Activated CD8-positive, alpha-beta memory T cell treated with anti-CD3 and anti-CD28 coated beads for 4 hours (primary cell): Measurements from ENCODE around the gene ETV6.

ENCODE experiments used
- DNase-seq, 2 donors: peaks; one replicate each; pipeline ENCODE4 v3.0.0-alpha.2; 2020; ENCODE audit warnings: low read depth in 2 of 2

The ETV6 gene

DNA sequence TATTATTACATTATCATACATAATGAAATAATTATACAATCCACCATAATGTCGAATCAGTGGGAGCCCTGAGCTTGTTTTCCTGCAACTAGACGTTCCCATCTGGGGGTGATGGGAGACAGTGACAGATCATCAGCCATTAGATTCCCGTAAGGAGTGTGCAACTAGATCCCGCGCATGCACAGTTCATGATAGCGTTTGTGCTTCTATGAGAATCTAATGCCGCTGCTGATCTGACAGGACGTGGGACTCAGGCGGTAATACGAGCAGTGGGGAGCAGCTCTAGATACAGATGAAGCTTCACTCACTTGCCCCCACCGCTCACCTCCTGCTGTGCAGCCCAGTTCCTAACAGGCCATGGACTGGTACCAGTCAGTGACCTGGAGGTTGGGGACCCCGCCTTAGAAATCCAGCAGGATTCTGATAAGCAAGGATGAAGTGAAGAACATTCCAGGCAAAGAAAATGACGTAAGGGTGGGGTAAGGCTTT, 204.6 kb downstream of the ETV6 start:
- no peak for DNase-seq

DNA sequence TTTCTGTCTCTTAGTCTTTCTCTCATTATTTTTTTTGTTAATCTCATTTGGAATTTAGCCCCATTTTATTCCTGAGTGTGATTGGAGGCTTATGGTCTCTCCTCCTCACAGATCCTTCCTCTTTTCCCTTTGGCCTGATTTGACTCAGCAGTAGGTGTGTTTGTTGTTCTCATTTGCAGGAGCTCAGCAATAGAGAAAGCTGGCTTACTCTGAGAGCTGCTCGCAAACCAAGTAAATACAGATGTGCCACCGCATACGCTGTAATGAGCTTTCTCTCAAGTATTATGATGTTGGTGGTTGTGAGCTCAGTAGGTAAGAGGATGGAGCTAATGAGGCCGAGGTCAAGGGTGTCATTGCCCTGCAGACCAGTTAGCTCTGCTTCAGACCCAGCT, 206.5 kb downstream of the ETV6 start:
- DNase-seq: no peak

DNA sequence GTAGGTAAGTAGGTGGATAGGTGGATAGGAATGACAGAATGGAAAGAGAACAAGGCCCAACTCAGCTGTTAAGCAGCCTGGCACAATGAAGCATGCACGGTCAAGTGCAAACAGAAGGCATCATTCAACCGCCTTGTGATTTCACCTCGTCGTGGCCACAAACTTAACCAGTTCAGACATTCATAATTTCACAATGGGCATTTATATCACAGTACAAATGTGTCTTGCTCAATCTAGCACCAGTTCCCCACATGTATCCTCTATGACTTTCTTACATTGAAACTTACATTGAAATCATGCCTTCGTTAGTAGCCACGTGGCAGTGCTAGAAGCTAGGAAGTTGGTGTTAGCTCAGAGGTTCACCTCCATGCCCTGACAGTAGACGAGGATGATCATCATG, 207.5 kb downstream of the ETV6 start:
- DNase-seq: no peak

DNA sequence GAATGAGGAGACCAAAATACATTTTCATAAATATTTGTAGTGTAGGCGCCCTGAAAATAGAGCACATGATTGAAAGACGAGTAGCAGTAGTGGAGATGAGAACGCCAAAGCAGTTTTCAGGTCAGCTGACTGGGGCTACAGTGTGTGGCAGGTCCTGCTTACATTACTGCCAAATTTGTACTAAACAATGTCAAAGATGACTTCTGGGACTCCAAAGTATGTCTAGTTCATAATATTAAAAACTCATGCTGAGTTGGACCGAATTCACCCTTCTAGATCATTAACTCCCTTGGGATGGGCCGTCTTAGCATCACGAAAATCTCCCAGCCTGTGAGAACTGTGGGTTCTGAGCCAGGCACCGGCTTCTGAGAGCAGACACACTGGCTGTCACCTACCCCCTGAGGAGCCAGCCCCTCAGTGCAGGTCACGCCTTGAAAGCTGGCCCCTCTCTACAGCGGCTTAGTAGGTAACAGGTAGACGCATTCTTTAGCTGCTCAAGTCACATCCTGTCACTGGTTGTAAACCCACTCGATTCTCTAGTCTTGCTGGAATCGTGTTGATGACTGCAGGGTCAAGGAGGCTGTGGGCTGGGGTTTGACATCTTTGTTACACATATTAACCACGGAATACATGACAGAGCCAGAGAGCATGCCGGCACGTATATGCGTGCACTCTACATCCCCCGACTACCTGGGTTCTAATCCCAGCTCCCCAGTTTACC, 210.4 kb downstream of the ETV6 start:
- no peak for DNase-seq

DNA sequence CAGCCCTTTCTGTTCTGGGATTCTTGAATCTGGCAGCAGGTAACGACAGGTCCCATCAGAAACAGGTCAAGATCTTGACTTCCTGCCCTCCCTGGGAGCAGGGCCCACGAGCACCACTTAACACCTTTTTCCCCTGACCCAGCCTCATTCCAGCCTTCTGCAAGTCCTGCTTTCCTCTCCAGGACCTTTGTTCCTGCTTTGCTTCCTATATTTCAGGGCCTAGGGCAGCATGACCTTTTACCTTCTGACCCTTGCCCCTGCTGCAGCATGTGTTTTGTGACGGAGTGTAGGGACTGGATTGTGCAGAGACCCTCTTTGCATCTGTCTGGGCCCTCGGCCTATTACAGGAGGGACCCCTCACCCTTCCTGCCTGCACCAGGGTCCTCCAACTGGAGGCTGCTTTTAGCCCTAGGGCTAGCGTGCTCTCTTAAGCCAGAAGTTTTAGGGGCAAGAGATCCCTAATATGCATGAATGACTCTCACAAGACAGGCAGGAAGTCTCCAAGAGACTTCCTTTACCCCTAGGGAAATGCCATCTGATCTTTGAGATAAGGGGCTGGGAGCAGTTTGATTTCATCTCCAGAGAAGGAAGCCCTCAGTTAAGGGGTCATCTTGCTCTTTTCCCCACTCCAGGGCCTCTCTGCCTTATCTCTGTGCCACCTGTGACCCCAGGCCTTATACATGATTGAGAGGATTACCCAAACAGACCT, 211.8 kb downstream of the ETV6 start:
- DNase-seq: no peak

DNA sequence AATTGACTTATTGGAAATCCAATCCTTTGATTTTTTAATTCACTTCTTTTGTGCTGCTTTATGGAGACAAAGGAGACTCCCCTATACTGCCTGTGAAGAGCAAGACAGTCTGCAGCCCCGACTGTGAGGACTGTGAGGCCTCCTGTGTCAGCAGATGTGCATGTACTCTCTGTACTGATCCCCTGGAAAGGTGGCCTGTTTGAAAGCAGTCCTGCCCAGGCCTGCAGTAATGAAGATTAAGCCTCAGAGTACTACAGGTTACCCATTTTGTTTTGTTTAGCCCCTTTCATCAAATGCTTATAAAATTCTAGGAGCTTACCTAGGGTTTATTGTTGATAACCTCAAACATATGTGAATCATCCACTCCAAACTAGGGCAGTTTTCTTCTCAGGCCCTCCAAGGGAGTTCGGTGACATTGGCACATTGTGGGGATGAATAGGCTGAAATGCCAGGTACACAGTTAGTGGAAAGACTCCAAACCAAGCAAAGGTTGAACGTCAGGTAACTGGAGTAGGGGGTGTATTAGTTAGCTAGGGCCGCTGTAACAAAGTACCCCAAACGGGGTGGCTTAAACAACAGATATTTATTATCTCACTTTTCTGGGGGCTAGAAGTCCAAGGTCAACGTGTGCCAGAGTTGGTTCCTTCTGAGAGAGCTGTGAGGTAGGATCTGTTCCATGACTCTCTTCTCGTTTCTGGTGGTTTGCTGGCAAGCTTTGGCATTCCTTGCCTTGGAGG, 212.6 kb downstream of the ETV6 start:
- DNase-seq: no peak

DNA sequence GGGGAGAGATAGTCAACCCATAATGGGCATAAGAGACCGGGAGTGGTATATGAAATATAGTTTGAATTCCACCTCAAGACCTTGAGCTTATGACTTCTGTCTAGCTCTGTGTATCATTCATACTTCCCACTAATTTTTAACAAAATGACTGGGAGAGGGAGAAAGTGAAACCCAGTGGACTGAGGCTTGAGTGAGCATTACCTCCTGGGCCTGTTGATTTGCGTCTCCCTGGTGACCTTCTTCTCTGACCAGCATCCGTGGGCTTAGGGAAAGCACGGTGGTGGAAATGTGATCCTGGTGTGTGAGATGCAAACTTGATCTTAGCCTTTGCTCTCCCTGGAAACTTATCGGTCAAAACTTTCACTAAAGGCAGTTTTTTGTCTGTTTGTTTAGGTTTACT, 213.3 kb downstream of the ETV6 start:
- no peak for DNase-seq

DNA sequence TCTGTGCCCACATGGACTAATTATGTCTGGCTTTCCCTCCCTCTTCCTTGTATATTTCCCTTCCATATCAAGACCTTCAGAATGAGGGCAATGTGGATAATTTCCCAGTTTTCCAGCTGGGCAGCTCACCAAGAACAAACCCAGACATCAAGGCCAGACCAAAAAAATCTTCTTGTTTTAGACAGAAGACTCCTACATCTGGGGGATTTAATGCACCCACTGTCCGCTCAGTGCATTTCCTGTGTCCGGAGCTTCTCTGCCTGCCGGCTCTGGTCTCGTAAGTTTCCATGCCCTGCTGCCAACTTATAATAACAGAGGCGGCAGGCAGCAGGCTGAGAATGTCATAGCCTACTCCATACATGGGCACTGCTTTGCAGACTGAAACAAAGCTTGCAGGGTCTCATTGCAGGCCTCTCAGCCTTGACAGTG, 214.0 kb downstream of the ETV6 start:
- no peak for DNase-seq

DNA sequence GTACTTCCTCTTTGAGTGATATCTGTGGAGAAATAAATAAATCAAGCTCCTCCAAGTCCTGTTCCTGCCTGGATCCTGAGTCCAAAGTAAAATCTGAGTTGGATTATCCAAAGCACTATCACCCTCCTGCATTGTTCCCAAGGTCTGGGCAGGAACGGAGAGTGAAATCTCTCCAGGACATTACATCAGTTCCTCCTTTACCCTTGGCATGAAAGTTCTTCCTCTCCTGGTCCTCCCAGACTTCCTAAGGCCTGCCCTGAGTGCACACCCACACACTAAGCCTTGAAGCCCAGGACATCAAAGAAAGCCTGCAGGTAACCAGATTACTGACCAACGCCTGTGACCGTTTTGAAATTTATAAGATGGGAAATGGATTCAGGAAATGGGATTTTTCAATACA, 214.5 kb downstream of the ETV6 start:
- no peak for DNase-seq

DNA sequence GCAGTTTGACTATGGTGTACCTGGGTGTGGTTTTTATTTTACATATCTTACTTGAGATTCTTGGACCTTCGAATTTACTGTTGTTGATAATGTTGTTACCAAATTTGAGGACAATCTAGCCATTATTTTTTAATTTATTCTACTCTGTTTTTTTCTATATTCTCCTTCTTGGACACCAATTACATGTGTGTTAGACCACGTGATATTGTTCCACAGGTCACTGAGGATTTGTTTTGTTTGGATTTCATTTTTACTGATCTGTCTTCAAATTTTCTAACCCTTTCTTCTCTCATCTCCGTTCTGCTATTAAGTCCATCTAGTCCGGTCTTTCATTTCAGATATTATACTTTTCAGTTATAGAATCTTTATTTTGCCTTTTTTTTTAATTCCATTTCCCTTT, 216.3 kb downstream of the ETV6 start:
- no peak for DNase-seq

DNA sequence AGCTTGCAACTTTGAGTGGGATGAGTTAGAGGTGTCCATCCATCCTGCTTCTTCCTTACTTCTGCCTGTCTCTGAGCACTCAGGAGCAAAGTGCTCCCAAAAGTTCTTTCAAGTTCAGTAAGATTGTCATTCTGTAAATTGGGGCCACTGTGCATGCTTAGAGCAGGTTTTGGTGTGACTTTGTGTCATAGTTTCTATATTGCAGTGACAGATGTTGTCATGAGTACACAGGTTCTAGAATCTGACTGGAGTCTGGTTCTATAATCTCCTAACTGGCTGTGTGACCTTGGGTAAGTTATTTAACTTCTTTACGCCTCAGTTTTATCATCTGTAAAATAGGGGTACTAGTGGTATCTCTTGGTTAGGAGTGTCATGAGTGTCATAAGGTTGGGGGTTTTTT, 218.6 kb downstream of the ETV6 start:
- DNase-seq: no peak

DNA sequence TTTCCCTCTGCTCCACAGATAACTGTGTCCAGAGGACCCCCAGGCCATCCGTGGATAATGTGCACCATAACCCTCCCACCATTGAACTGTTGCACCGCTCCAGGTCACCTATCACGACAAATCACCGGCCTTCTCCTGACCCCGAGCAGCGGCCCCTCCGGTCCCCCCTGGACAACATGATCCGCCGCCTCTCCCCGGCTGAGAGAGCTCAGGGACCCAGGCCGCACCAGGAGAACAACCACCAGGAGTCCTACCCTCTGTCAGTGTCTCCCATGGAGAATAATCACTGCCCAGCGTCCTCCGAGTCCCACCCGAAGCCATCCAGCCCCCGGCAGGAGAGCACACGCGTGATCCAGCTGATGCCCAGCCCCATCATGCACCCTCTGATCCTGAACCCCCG, 219.9 kb downstream of the ETV6 start:
- no peak for DNase-seq

DNA sequence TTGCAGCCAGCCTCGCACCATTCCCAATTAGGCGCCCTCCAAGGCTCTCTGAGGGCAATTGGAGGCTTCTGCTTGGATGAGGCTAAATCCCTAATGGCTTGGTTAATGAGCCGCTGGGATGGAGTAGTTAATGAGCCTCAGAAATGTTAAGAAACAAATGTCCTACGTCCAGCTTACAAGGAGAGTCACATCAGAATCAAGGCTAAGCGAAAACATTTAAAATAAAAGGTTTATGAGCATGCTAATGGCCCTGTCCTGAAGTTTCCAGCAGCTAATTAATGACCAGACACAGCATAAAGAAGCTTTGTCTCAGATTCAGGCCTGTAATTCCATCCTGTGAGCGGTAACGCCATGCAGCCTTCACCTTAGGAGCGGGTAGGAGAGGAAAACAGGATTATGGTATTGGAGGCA, 220.6 kb downstream of the ETV6 start:
- no peak for DNase-seq

DNA sequence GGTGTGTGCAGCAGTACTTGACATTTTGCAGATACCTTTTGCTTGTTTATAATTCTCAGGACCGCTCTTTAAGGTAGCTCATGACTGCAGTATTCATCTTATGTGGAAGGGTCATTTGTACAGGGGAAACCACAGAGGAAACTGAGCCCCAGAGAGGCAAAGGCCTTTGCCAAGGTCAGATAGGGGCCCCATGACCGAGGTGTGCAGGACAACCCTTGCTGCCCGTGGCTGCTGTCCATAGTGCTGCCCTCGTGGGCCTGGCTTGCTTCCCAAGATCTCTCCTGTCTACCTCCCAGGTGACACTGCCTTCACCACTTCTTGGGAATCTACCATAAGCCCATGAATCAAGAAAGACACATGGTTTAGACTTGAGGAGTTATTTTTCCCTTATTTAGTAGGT, 222.6 kb downstream of the ETV6 start:
- no peak for DNase-seq

DNA sequence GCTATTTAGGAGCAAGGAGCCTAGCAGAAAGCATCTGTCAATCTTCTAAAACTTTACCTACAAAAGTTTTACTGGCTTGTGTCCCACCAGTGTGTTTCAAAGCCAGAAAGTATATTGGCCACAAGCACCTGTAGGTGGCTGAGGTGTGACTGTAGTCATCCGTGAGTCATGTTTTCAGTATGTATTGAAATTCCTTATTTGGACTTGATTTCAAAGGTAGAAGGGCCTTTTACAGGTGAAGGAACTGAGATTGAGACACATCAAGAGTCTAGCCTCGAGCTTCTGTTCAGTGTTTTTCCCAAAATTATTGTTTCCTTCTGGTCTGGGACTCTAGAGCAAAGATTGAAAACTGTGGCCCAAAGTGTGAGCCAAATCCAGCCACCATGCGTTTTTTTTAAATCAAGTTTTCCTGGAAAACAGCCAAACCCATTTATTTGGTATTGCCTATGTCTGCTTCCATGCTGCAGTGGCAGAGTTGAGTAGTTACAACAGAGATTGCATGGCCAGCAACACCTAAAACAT, 226.0 kb downstream of the ETV6 start:
- DNase-seq: no peak

DNA sequence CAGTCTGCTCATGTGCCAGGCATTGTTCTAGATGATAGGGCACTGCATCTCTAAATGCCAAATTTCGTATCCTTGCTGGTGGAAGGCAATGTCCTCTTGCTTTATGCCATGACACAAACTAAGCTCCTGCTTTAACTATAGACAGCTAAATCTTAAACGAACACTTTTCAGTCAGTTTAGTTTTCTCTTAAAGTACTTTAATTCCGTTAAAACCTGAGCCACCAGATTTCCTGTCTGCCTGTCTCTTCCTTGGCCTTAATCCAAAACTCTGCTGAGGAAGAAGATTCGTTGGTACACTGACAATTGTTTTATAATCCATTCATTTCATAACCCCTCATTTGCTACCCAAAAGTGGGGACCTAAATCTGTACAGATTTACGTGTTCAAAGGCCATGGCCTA, 226.8 kb downstream of the ETV6 start:
- DNase-seq: no peak

DNA sequence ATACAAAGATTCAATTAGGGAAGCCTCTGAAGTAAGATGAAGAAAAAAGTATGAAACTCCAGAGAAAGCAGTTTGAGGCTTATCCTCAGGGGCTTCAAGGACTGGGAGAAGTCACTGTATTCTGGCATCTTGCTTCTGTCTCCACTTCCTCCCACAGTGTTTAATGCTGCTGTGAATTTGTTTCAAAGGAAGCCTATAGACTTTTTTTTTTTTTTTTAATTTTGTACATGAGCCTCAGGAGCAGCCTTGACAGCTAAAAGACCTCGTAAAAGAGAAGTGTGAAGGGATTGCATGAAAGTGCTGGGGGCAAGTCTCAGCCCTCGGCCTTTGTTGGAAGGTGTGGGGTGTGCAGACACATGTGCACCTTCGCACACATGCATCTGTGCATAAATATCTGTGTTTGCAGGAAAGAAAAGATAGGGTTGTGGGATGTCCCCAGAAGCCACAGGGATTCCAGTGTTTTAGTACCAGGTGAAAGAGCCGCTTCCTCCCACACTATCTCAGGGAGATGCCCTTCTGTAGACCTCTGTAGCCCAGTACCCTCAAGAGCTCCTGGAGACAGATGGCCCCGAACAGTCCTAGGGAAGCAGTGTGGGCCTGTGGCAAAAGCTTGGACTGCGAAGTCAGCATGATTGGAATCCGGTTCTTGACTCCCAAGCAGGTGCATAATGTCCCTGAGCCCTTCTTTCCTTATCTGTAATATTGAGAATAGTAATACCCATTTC, 227.8 kb downstream of the ETV6 start:
- no peak for DNase-seq

DNA sequence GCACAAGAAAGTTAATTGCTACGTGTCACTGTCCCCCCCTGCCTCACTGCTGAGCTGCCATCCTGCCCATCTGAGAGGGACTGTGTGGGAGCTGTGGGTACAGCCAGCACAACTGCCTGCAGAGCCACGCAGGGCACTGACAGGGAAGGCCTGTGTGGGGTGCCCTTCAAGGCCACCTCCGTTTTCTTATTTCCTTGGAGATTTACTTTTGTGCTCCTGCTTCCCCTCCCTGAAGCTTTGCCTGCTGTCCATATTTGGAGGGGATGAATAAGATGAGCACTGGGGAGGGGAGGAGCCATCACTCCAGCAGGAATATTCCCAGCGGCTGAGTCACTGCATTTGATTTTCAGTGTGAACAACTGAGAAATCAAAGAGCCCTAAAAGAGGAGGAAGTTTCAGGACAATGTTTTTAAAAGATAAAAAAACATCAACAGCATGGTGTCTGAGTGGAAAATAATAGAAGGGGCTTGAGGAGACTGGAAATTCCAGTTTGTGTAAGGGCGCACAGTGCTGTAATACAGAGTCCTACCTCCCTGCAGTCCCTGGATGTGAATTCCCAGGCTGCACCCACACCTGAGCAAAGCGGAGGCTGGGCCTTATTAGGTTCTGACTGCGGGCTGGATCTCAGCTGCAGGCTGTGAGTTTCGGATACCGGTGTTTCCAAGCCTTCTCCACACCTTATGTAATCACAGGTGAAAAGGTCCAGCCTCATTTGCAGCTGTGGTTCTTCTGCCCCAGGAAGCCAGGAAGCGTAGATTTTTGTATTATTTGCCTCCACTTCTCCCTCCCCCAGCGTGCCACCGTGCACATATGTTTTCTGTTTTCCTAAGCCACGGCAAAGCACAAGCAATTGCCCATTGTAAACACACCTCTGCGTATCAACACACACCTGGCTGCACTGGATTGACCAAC, 228.7 kb downstream of the ETV6 start:
- DNase-seq: no peak

DNA sequence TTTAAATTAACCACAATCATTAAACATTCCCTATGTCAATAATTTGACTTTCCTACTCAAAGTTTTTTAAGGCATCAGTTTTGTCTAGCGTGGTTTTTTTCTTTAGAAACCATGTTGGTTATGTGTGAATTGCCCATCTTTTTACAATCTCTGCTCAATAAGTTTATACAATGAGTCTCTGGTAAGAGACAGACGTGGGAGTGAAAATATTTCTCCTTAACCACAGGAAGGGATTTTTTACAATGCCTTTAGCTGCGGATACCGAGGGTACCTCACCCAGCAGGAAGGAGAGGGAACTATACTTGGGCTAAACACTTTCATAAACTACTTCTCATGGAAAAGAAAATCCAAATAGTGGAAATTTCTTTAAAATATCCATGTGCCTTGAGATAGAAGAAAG, 229.8 kb downstream of the ETV6 start:
- DNase-seq: no peak

DNA sequence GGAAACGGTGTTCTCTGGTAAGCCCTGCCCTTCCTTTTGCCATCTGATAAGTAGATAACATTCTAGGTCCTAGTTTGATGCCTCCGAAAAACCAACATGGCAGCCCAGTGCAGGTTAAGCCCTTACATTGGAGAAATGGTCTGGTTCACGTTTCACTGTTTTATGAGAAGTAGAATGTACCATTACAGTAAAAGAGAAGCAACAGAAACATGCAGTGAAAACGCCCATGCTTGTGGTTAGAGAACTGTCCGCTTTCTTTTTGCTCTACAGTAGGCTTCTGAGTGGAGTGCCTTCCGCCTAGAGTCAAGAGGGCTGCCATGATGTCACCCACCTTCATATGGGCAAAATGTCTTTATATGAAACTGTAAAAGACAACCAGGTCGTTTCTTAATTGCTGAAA, 230.9 kb downstream of the ETV6 start:
- no peak for DNase-seq

DNA sequence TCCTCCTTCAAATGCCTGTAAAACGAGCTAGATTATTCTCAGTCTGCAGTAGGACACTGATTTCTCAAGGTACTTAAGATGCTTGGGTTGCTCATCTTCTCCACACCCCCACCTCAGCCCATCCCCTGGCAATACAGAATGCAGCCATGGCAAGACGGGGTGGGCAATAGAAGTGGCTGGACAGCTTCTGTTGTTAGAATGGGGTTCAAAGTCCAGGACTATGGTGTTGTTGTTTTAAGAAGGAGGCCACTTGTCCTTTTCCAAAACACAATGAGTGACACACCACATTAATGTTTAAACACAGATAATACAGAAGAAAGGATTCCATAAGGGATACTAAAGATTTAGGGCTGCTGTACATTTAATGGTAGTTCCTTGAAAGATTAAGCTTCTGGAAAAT, 232.4 kb downstream of the ETV6 start:
- no peak for DNase-seq
